HL-60 (cell line): ENCODE data around the gene TFPT.

Source experiments
- DNase-seq, 2 experiments: peaks; one replicate each; pipeline ENCODE4 v3.0.0-alpha.2; 2010 to 2020; ENCODE audit warnings: low read depth in 1 of 2, low spot score in 1 of 2
- H3K27ac ChIP-seq: fragments of 250-450 bp; sonication (Bioruptor Pico); replicated peaks from 2 replicates; pipeline ENCODE4 v1.5.1; 2020; ENCODE audit warnings: mild to moderate bottlenecking, moderate library complexity
- H3K27me3 ChIP-seq: fragments of 250-450 bp; sonication (Bioruptor Pico); 2 replicates; pipeline ENCODE4 v1.5.1; 2021; ENCODE audit warnings: mild to moderate bottlenecking, moderate library complexity; ENCODE audit not compliant: insufficient read depth, poor library complexity, severe bottlenecking
- H3K4me3 ChIP-seq: replicated peaks from 2 replicates; pipeline ENCODE4 v1.5.1; 2011; ENCODE audit warnings: mild to moderate bottlenecking, control low read depth, low read length; ENCODE audit not compliant: insufficient read depth
- CTCF ChIP-seq: IDR thresholded peaks from one replicate; pipeline ENCODE4 v1.5.1; 2011; ENCODE audit warnings: low read length, control low read depth, inconsistent platforms; ENCODE audit not compliant: insufficient read depth
- GABPA ChIP-seq: IDR thresholded peaks from 2 replicates; pipeline ENCODE4 v1.6.1; 2012; ENCODE audit warnings: low read depth
- POLR2AphosphoS5 ChIP-seq: IDR thresholded peaks from 2 replicates; pipeline ENCODE4 v1.6.1; 2012; ENCODE audit warnings: low read depth
- SPI1 ChIP-seq: IDR thresholded peaks from 2 replicates; pipeline ENCODE4 v1.6.1; 2012; ENCODE audit warnings: low read depth, mild to moderate bottlenecking, borderline replicate concordance
- TF ChIP-seq, protein P1 (sequence below): IDR thresholded peaks from 2 replicates; pipeline ENCODE4 v1.6.1; 2012; ENCODE audit warnings: low read depth; ENCODE audit not compliant: insufficient replicate concordance

The TFPT gene

GRCh38 chr19:54158812-54159351 lies 43.4 kb upstream of the TFPT start:
- H3K27me3 ChIP-seq = no peaks in the 10 kb centered on the region
- H3K27ac ChIP-seq = peak overlapping the region; percentile 98
- no peak for DNase-seq
- TF ChIP-seq SPI1 (no peak), POLR2AphosphoS5 (no peak), GABPA (no peak)
- TF ChIP-seq, protein P1, sequence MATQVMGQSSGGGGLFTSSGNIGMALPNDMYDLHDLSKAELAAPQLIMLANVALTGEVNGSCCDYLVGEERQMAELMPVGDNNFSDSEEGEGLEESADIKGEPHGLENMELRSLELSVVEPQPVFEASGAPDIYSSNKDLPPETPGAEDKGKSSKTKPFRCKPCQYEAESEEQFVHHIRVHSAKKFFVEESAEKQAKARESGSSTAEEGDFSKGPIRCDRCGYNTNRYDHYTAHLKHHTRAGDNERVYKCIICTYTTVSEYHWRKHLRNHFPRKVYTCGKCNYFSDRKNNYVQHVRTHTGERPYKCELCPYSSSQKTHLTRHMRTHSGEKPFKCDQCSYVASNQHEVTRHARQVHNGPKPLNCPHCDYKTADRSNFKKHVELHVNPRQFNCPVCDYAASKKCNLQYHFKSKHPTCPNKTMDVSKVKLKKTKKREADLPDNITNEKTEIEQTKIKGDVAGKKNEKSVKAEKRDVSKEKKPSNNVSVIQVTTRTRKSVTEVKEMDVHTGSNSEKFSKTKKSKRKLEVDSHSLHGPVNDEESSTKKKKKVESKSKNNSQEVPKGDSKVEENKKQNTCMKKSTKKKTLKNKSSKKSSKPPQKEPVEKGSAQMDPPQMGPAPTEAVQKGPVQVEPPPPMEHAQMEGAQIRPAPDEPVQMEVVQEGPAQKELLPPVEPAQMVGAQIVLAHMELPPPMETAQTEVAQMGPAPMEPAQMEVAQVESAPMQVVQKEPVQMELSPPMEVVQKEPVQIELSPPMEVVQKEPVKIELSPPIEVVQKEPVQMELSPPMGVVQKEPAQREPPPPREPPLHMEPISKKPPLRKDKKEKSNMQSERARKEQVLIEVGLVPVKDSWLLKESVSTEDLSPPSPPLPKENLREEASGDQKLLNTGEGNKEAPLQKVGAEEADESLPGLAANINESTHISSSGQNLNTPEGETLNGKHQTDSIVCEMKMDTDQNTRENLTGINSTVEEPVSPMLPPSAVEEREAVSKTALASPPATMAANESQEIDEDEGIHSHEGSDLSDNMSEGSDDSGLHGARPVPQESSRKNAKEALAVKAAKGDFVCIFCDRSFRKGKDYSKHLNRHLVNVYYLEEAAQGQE = no peak
- peak overlapping the region; percentile 46 for H3K4me3 ChIP-seq

GRCh38 chr19:54156953-54157352 lies 41.5 kb upstream of the TFPT start:
- DNase-seq = no peak
- Histone ChIP-seq H3K27ac (no peak overlapping the region), H3K4me3 (no peak overlapping the region), H3K27me3 (no peaks in the 10 kb centered on the region)
- TF ChIP-seq SPI1 (no peak), CTCF (no peak), GABPA (no peak)

- Histone ChIP-seq H3K27ac (no peak overlapping the region), H3K27me3 (no peaks in the 10 kb centered on the region), H3K4me3 (no peak overlapping the region)
- no peak for DNase-seq
- TF ChIP-seq GABPA = no peak
- TF ChIP-seq, protein P1 = no peak
- peak; percentile 58; the same call in 1 of the 2 replicates for TF ChIP-seq POLR2AphosphoS5
Observed at GRCh38 chr19:54156490-54156889, 41.0 kb upstream of the TFPT start.

- no peak for DNase-seq
- no peak overlapping the region for H3K27ac ChIP-seq
- H3K4me3 ChIP-seq = no peak overlapping the region
- peak; percentile 36; the same call in 1 of the 2 replicates for TF ChIP-seq POLR2AphosphoS5
- TF ChIP-seq, protein P1 = no peak
- H3K27me3 ChIP-seq = no peaks in the 10 kb centered on the region
Observed at GRCh38 chr19:54155694-54156093, 40.2 kb upstream of the TFPT start.
